GM12891 (cell line): Measurements from ENCODE around the gene LRATD1.

Experiments used
- POLR2A ChIP-seq: IDR thresholded peaks from 2 replicates; pipeline ENCODE4 v1.6.1; 2011; ENCODE audit warnings: low read depth, low read length, control low read depth
- POLR2AphosphoS5 ChIP-seq: IDR thresholded peaks from 2 replicates; pipeline ENCODE4 v1.6.1; 2011; ENCODE audit warnings: low read depth, low read length, control low read depth
- POU2F2 ChIP-seq: IDR thresholded peaks from 2 replicates; pipeline ENCODE4 v1.6.1; 2011; ENCODE audit warnings: low read depth, mild to moderate bottlenecking, control low read depth, low read length, moderate library complexity
- SPI1 ChIP-seq: IDR thresholded peaks from 2 replicates; pipeline ENCODE4 v1.6.1; 2011; ENCODE audit warnings: low read depth, low read length, control low read depth
- TAF1 ChIP-seq: IDR thresholded peaks from 2 replicates; pipeline ENCODE4 v1.6.1; 2011; ENCODE audit warnings: low read depth, low read length, control low read depth

DNA sequence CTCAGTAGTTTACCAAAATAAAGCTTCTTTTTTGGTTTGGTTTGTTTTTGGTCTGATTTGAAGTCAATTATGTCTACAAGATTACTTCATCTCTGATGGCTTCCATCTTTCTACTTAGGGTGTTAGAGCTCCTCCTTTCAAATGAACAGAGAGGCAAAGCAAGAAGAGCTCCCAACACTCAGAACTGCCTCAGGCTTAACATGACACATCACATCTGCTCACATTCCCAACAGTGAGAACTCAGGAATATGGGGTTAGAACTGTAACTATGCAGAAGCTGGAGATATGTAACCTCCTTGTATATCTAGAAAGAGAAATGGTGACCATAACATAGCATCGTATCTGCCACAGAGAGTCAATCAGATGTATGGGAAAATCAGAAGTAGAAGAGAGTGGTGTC, 11.4 kb upstream of the LRATD1 start:
- TF ChIP-seq TAF1 (no peak), POLR2A (no peak), POLR2AphosphoS5 (no peak), POU2F2 (no peak), SPI1 (no peak)
